ENCODE data around the gene CSF1.

Gene CSF1

GRCh38 chr1:109882288-109883245, 28.1 kb upstream of the CSF1 start:
- peak in 48 of 56 donors; percentile 27 to 91 (median 72) for DNase-seq

DNA sequence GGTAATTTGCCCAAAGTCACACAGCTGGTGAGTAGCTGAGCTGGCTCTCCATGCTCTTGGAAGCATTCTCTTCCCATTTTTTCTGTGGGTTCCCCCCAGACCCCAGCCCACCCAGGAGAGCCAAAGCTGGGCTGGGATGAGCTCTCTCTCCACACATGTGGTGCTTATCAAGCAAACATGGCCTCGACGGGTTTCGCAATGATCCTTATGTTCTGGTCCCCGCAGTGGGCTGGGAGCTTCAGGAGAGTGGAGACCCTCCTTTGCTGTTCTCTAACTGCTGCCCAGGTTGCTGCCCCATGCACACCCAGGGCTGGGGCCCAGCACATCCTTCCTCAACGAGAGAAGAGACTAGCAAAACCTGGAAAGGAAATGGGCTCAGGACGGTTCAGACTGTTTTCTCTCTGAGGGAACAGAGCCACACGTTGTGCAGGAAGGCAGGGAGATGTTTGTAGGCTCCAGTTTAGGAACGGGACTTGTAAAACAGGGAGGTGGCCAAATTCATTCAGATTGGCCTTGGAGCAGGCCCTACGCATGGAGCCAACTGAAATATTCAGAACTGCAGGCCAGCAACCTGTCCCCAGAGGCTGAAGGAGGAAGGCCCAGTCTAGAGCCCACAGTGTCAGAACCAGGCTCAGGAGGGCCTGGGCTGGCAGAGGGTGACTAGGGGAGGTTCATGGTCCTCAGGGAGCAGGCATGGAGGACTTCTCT, 27.2 kb upstream of the CSF1 start:
- peak in 1 of 56 donors; percentile 42 for DNase-seq

DNA sequence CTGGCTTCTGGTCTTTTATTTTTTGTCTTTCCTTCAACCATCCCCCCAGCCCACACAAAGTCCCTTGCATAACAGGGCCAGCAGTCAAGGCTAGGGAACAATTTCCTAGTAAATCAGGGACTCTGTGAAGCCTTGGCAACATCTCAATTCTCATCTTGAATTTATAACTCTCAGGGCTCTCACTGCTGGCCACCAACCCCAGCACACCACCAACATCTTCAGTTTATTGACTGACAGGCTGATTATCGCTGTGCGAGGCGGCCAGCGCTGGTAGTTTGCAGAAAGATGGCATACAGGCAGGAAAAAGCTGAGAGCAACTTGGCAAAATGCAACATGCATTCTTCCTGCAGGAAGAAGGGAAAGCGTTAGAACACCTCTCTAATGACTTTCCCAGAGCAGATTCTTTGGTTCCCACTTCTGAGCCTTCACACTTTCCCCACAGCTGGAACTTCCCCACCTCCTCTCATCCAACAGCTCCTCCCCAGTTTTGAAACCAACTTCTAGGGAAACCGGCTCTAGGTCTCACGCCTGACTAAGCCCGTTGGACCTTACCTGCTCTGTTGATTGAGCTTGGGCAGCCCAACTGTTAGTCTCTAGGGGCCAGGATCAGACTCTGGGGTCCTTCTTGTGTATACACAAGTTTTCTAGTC, 26.3 kb upstream of the CSF1 start:
- no peak for DNase-seq

- DNase-seq: no peak
Measured at GRCh38 chr1:109885589-109885988, 25.1 kb upstream of the CSF1 start.

DNA sequence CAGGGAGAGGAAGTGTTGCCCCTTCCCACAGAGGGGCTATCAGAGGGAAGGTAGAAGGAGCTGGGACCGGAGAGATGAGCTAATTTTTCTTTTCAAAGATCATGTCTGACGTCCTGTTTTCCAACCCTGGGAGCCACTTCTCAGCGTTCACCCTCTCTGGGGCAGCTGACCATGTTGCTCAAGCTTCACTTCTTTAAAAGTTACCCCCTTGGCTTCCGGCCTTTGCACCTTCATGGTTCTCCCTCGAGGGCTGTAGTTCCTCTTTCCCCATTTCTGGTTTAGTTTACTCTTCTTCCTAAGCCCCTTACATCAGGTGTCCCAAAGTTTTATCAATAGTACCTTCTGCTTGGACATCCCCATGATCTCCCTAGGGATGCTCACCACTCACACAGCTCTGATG, 23.8 kb upstream of the CSF1 start:
- no peak for DNase-seq

- no peak for DNase-seq
Measured at GRCh38 chr1:109887271-109887670, 23.4 kb upstream of the CSF1 start.

DNA sequence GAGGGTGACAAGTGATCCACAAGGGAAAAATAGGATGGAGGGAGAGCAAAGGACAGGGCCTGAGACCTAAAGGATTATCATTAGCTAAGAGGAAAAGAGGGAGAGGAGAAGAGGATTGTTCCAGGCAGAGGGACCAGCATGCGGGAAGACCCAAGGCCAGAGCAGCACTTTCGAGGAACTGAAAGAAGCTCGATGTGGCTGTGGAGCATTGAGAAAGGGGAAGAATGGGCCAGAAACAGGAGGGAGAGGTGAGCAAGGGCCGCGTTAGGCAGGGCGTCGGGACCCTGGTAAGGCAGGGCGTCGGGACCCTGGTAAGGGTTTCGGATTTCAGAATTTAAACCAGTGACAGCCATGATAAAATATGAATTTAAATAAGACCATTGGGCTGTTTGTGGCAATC, 22.8 kb upstream of the CSF1 start:
- DNase-seq: no peak

- DNase-seq: no peak
Measured at GRCh38 chr1:109889094-109889493, 21.6 kb upstream of the CSF1 start.

- DNase-seq: no peak
Measured at GRCh38 chr1:109890115-109890953, 20.3 kb upstream of the CSF1 start.

DNA sequence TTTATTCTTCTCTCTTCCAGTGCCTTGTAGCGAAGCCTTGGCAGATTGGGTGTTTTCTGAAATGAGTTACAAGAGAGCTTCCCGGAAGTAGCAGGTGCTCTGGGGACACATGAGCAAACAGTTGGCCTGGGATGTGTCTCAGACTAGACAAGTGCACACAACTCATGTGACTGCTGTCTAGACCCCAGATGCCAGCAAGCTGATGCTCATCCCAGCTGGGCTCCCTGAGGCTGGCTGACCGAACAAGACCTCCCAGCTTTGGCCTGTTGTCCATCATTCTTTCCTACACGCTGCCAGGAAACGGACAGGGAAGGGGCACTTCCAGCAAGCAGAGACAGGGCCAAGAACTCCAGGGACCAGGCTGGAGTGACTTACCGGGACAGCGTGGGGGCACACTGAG, 18.7 kb upstream of the CSF1 start:
- peak in 18 of 56 donors; percentile 25 to 68 (median 38) for DNase-seq

DNA sequence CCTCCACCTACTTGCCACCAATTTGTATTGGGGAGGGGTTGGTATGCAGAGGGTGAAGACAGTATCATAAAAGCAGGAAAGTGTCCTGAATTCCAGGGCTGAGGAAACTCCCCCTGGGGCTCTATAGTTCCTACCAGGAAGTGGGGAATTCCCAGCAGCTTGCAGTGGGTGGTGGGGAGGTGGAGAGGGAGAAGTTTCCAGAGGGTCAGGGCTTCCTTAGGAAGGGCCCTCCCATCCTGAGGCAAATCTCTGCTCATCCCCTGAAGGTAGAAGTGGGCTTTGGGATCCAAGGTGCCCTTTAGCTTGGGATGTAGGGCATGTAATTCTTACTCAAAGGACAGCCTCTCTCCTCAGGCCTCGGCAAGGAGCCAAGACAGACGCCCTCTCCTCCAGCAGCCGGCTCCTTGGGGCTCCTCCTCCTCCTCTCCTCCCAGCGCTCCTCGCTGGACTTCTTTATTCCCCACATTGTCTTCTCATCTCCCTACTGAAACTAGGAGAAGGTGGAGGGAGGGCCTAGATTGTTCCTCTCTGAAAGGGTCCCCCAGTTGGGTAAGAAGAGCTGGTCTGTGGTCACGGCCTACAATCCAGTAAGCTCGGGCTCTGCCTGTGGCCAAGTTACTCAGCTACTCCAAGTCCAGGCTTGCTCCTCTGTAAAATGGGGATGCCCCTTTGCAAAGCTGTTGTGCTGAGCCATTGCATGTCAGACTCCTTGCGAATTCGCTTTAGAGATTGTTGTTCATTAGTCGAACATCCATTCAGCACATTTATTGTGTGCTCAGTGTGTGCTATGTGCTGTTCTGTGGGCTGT, 17.9 kb upstream of the CSF1 start:
- no peak for DNase-seq

- no peak for DNase-seq
Measured at GRCh38 chr1:109893532-109894171, 17.0 kb upstream of the CSF1 start.

DNA sequence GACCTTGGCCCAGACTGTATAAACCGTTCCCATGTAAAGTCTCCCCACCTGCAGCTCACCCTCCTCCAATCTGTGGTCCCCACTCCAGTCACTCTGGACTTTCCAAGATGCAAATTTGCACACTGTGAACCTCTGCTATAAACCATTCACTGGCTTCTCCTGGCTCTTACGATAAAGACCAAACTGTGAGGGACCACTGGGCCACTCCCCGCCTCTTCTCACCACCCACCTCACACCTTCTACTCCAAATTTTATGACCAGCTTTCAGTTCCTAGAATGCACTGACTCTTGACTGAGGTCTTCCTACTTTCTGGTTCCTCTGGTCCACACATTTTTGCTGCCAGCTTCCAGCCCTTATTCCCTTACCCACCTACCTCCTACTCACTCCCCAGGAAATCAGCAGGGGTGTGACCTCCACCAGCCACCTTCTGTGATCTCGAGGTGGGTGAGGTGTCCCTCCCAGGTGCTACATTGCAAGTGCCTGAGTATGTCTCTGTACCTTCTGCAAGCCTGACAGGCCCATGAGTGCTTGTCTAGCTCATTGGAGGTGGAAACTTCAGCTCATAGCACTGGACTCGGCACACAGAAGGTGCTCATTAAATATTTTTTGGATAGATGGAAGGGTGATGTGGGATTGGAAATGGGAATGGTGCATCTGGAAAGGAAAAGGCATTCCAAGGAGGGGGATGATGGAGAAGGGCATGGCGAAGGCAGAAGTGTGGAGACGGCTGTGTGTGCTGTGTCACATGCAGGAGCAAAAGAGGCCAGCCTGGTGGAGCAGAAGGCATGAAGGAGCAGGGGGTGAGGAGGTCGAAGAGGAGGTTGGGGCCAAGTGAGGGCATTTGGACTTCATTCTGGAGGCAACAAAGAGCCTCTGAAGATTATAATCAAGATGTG, 15.6 kb upstream of the CSF1 start:
- no peak for DNase-seq

- no peak for DNase-seq
Measured at GRCh38 chr1:109895720-109896504, 14.7 kb upstream of the CSF1 start.

GRCh38 chr1:109896681-109897080, 14.0 kb upstream of the CSF1 start:
- no peak for DNase-seq

DNA sequence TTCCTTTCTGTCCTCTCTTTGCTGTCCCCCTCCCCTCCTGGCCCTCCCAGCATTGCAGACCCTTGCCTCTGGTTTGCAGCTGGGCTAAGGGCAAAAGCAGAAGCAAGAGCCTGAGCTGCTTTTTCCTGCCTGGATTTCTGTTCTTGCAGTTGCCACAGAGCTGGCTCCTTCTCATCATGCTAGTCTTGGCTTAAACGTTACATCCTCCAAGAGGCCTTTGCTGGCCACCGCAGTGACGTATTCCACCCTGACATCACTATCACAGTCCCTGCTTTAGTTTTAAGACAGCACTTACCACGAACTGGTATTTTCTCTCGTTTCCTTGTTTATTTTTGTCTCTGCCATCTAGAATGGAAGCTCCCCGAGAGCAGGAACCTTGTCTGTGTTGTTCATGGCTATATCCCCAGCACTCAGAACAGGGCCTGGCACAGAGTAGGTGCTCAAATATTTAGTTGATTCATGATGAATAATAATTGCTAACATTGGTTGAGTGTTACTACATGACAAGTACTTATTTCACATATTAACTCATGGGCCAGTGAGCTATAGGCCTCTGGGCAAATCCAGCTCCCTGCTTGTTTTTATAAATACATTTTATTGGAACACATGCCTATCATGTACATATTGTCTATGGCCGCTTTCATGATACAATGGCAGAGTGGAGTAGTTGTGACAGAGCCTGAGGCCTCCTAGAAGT, 13.2 kb upstream of the CSF1 start:
- no peak for DNase-seq

DNA sequence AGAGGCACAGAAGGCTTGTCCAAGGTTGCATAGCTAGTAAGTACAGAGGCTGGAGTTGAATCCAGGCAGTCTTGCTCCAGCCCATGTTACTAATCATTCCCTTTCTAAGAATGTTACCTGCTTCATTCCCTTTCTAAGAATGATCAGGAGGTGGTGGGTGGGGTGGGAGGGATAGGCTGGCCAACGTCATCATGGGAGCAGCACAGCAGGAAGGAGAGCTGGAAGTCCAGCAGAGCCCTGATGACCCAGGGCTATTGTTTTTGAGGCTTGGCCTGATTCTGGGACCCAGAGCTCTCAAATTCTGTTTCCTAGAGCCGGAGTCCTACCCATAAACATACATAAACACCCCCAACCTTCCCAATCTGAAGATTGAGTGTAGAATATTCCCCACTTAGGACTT, 11.8 kb upstream of the CSF1 start:
- DNase-seq: no peak

All from amygdala (tissue), 56 donors.